A673 (cell line): ENCODE data around the gene IBA57.

Source experiments
- CTCF ChIP-seq: fragments of 300-800, 200-600 bp; sonication (generic); conservative IDR thresholded peaks from 2 replicates; pipeline ENCODE4 v1.5.1; 2017; ENCODE audit warnings: low read depth, mild to moderate bottlenecking, antibody characterized with exemption, low read length, moderate library complexity, mixed read lengths
- EZH2 ChIP-seq: fragments of 200-600 bp; sonication (generic); IDR thresholded peaks from 2 replicates; pipeline ENCODE4 v1.6.1; 2017; ENCODE audit warnings: borderline replicate concordance, low read depth, mild to moderate bottlenecking, mixed read lengths, antibody characterized with exemption, low read length; ENCODE audit not compliant: poor library complexity, severe bottlenecking

GRCh38 chr1:228231189-228231588 lies 65.6 kb downstream of the IBA57 start:
- TF ChIP-seq CTCF (no peak), EZH2 (no peak)
